CD8-positive, alpha-beta memory T cell (primary cell): ENCODE measurements around the gene KCNK4. TPM values are rescaled to one million over a fixed set of nuclear protein-coding genes. Genes with fewer than 3 reads are reported as not detected.

Experiments used
- CTCF ChIA-PET: fragments of 350-600 bp; sonication (Branson Sonifier 250); formaldehyde crosslinking; loops from one replicate; lab custom pipeline; 2021; ENCODE audit warnings: antibody characterized with exemption; lab: Charles Lee
- POLR2A ChIA-PET: fragments of 350-600 bp; sonication (Branson Sonifier 250); formaldehyde crosslinking; loops from one replicate; lab custom pipeline; 2021; ENCODE audit warnings: antibody characterized with exemption; lab: Charles Lee
- DNase-seq, 5 donors: peaks; one replicate each; pipeline versions ENCODE4 v3.0.0 to v3.0.0-alpha.2; 2020 to 2022; ENCODE audit warnings: mixed read lengths in 1 of 5
- H3K27ac ChIP-seq: one replicate; pipeline ENCODE4 v1.7.0; 2013; ENCODE audit warnings: low read depth, mild to moderate bottlenecking, low read length, moderate library complexity
- H3K27me3 ChIP-seq: 2 replicates; pipeline ENCODE4 v1.7.0; 2013; ENCODE audit warnings: low read length, mild to moderate bottlenecking; ENCODE audit not compliant: insufficient read depth, poor library complexity, severe bottlenecking
- H3K36me3 ChIP-seq: 2 replicates; pipeline ENCODE4 v1.7.0; 2013; ENCODE audit warnings: mild to moderate bottlenecking, low read length, moderate library complexity; ENCODE audit not compliant: insufficient read depth
- H3K4me1 ChIP-seq: 2 replicates; pipeline ENCODE4 v1.7.0; 2013; ENCODE audit warnings: mild to moderate bottlenecking, low read length, moderate library complexity; ENCODE audit not compliant: insufficient read depth
- H3K4me3 ChIP-seq: 2 replicates; pipeline ENCODE4 v1.7.0; 2013; ENCODE audit warnings: mild to moderate bottlenecking, low read length
- H3K9me3 ChIP-seq: 2 replicates; pipeline ENCODE4 v1.7.0; 2013; ENCODE audit warnings: mild to moderate bottlenecking, low read length
- H3K27ac Mint-ChIP-seq, 8 donors: one replicate each; pipeline ENCODE4 v1.8.0; 2020 to 2021; ENCODE audit warnings: mixed read lengths in 8 of 8, mild to moderate bottlenecking in 6 of 8, inconsistent platforms in 3 of 8, moderate library complexity in 3 of 8
- H3K27me3 Mint-ChIP-seq, 2 donors: one replicate each; pipeline ENCODE4 v1.8.0; 2020 to 2021; ENCODE audit warnings: mixed read lengths in 2 of 2, mild to moderate bottlenecking in 1 of 2, moderate library complexity in 1 of 2
- H3K36me3 Mint-ChIP-seq, 3 donors: one replicate each; pipeline ENCODE4 v1.8.0; 2020 to 2021; ENCODE audit warnings: mixed read lengths in 3 of 3, inconsistent platforms in 1 of 3, mild to moderate bottlenecking in 1 of 3
- H3K4me1 Mint-ChIP-seq, 3 donors: one replicate each; pipeline ENCODE4 v1.8.0; 2020 to 2021; ENCODE audit warnings: mixed read lengths in 3 of 3, inconsistent platforms in 1 of 3, mild to moderate bottlenecking in 1 of 3
- H3K4me3 Mint-ChIP-seq, 7 donors: one replicate each; pipeline ENCODE4 v1.8.0; 2020 to 2021; ENCODE audit warnings: mixed read lengths in 7 of 7, mild to moderate bottlenecking in 6 of 7, moderate library complexity in 4 of 7, inconsistent platforms in 2 of 7
- H3K9me3 Mint-ChIP-seq, 5 donors: one replicate each; pipeline ENCODE4 v1.8.0; 2020 to 2022; ENCODE audit warnings: mixed read lengths in 5 of 5, mild to moderate bottlenecking in 3 of 5, moderate library complexity in 2 of 5, inconsistent platforms in 1 of 5
- polyA plus RNA-seq: library from polyadenylated mRNA; unstranded; fragments of 300-500 nt; fragmentation: Illumina TruSeq; gene quantifications from one replicate; pipeline ENCODE4 v1.2.3, GENCODE V29; 2021
- total RNA-seq, 2 experiments: library from RNA; stranded (reverse); gene quantifications; one replicate each; pipeline ENCODE4 v1.2.3, GENCODE V29; 2021

The KCNK4 gene
- total and polyA plus RNA-seq, 3 experiments from 2014 or later, result not detected

DNA sequence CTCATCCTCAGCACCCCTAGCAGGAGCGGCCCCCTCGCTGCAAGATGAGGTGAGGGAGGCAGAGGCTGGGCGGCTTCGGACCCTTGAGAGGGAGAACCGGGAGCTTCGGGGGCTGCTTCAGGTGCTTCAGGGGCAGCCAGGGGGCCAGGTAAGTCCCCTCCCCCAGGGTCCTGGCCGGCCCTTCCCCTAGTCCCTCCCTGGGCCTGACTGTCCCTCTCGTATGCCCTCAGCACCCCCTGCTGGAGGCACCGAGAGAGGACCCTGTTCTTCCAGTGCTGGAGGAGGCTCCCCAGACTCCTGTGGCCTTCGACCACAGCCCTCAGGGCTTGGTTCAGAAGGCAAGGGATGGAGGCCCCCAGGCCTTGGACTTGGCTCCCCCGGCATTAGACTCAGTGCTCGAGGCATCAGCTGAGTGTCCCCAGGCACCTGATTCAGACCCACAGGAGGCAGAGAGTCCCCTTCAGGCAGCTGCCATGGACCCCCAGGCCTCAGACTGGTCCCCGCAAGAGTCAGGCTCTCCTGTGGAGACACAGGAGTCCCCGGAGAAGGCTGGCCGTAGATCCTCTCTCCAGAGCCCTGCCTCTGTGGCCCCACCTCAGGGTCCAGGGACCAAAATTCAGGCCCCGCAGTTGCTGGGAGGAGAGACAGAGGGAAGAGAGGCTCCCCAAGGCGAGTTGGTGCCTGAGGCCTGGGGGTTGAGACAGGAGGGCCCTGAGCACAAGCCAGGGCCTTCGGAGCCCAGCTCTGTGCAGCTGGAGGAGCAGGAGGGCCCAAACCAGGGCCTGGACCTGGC, 52.9 kb downstream of the KCNK4 start:
- no peaks in the 10 kb centered on the region for H3K9me3 ChIP-seq
- Mint-ChIP-seq H3K4me3 (no peak overlapping the region), H3K9me3 (no peaks in the 10 kb centered on the region), H3K4me1 (peaks cover 26 to 45% (median 29%) of the 10 kb centered on the region in 3 donors), H3K27ac (no peak overlapping the region), H3K27me3 (peaks cover 0 to 2% of the 10 kb centered on the region in 2 donors), H3K36me3 (peaks cover 0 to 45% (median 5%) of the 10 kb centered on the region in 3 donors)
- peaks cover 7% of the 10 kb centered on the region for H3K36me3 ChIP-seq
- CTCF ChIA-PET, result interaction anchor here (1.1 to 6.7 kb wide), 3 partner anchors 12 to 27 kb away, joined by 4 to 42 read pairs (median 5); partner anchors contain the start of genes PRDX5 and TRMT112
- no peak overlapping the region for H3K4me3 ChIP-seq
- peaks cover 29% of the 10 kb centered on the region for H3K4me1 ChIP-seq
- no peaks in the 10 kb centered on the region for H3K27me3 ChIP-seq
- DNase-seq, result no peak
- no peak overlapping the region for H3K27ac ChIP-seq
- POLR2A ChIA-PET, result interaction anchor here (0.8 kb wide), 1 partner anchor 13 kb away, joined by 3 read pairs; no protein-coding TSS in a partner anchor

DNA sequence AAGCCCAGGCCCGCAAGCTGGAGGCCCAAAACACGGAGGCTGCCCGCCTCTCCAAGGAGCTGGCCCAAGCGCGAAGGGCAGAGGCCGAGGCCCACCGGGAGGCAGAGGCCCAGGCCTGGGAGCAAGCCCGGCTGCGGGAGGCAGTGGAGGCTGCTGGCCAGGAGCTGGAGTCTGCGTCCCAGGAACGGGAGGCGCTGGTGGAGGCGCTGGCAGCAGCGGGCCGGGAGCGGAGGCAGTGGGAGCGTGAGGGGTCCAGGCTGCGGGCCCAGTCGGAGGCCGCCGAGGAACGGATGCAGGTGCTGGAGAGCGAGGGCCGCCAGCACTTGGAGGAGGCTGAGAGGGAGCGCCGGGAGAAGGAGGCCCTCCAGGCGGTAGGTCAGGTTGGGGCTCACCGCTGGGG, 53.7 kb downstream of the KCNK4 start:
- Mint-ChIP-seq H3K9me3 (no peaks in the 10 kb centered on the region), H3K27me3 (peaks cover 0 to 2% of the 10 kb centered on the region in 2 donors), H3K4me1 (peaks cover 17 to 36% (median 20%) of the 10 kb centered on the region in 3 donors), H3K27ac (peak overlapping the region in 1 of 8 donors; percentile 37), H3K36me3 (peaks cover 0 to 46% (median 5%) of the 10 kb centered on the region in 3 donors), H3K4me3 (no peak overlapping the region)
- Histone ChIP-seq H3K27ac (no peak overlapping the region), H3K4me3 (no peak overlapping the region), H3K27me3 (no peaks in the 10 kb centered on the region), H3K36me3 (peaks cover 7% of the 10 kb centered on the region), H3K9me3 (no peaks in the 10 kb centered on the region), H3K4me1 (peaks cover 20% of the 10 kb centered on the region)
- POLR2A ChIA-PET, result interaction anchor here (0.8 kb wide), 1 partner anchor 13 kb away, joined by 3 read pairs; no protein-coding TSS in a partner anchor
- CTCF ChIA-PET, result interaction anchor here (1.1 to 1.6 kb wide), 2 partner anchors 11 to 27 kb away, joined by 4 to 5 read pairs; partner anchors contain the start of genes PRDX5 and TRMT112
- DNase-seq, result no peak

DNA sequence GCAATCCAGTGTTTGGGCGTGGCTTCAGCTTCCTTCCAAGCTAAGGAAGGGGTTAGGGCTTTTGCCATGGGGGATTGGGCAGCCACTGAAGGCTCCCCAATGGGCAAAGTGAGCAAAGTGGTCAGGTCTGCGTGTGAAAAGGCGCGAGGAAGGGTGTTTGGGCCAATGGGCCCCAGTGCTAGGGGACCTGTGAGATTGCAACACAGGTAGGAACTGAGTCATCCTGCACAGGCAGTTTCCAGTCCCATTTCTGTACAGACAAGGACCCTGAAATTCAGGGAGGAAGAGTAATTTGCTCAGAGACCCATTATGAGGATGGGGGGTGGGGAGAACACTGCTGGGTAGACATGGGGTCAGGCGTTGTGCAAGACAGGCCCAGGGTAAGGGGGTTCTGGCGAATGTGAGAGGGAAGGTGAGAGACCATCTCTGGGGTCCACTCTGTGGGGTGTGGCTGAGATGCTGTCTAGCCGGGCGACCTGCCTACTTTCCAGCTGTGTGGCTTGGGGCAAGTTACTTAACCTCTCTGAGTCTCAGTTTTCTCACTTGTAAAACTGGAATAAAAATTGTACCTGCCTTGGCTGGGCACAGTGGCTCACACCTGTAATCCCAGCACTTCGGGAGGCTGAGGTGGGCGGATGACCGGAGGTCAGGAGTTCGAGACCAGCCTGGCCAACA, 56.2 kb downstream of the KCNK4 start:
- H3K4me1 ChIP-seq, result peaks cover 1% of the 10 kb centered on the region
- no peak for DNase-seq
- ChIA-PET POLR2A (no interaction called here), CTCF (no interaction called here)
- H3K9me3 ChIP-seq, result no peaks in the 10 kb centered on the region
- Mint-ChIP-seq H3K27ac (peak overlapping the region in 3 of 8 donors; percentile 33 to 60 (median 50)), H3K27me3 (peaks cover 0 to 2% of the 10 kb centered on the region in 2 donors), H3K36me3 (peaks cover 0 to 49% (median 5%) of the 10 kb centered on the region in 3 donors), H3K4me3 (no peak overlapping the region), H3K9me3 (no peaks in the 10 kb centered on the region), H3K4me1 (peaks cover 4 to 13% (median 8%) of the 10 kb centered on the region in 3 donors)
- no peaks in the 10 kb centered on the region for H3K27me3 ChIP-seq
- H3K36me3 ChIP-seq, result peaks cover 7% of the 10 kb centered on the region
- no peak overlapping the region for H3K4me3 ChIP-seq
- no peak overlapping the region for H3K27ac ChIP-seq

DNA sequence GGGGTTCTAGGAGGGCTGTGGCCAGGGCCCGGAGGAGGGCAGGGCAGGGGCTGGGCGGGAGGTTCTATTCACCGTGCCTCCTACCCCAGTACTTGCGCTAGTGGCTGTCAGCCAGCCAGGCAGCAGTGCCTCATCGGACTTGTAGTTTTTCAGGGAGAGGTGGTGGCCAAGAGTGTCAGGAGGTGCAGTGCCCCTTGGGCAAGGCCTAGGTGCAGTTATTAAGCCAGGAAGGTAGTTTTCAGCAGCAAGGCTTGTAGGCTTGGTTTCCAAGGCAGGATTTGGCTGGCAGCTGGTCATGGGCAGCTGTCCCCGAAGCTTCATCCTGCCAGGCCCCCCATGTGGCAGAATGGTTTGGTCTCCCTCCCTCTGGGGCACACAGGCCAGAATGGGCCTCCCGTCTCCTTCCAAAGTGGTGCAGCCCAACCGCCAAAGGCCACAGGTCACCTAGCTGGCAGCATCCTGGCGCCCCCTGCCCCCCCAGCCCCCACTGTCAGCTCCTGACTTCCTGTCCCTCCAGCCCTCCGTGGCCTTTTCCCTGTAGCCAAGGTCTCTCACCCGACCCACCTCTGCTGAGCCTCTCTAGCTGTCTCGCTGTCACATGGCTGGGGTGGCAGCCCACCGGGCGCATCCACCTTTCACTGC, 57.4 kb downstream of the KCNK4 start:
- H3K4me3 Mint-ChIP-seq, result no peak overlapping the region
- H3K36me3 ChIP-seq, result peaks cover 2% of the 10 kb centered on the region
- no peaks in the 10 kb centered on the region for H3K27me3 ChIP-seq
- ChIA-PET CTCF (interaction anchor here (0.7 kb wide), 1 partner anchor 17 kb away, joined by 3 read pairs; no protein-coding TSS in a partner anchor), POLR2A (no interaction called here)
- H3K4me1 ChIP-seq, result no peaks in the 10 kb centered on the region
- no peak overlapping the region for H3K4me3 ChIP-seq
- H3K36me3 Mint-ChIP-seq, result peaks cover 0 to 44% (median 5%) of the 10 kb centered on the region in 3 donors
- H3K9me3 ChIP-seq, result no peaks in the 10 kb centered on the region
- no peak for DNase-seq
- no peak overlapping the region for H3K27ac ChIP-seq
- no peaks in the 10 kb centered on the region for H3K27me3 Mint-ChIP-seq
- no peaks in the 10 kb centered on the region for H3K9me3 Mint-ChIP-seq
- no peak overlapping the region for H3K27ac Mint-ChIP-seq
- peaks cover 4 to 8% (median 5%) of the 10 kb centered on the region in 3 donors for H3K4me1 Mint-ChIP-seq

DNA sequence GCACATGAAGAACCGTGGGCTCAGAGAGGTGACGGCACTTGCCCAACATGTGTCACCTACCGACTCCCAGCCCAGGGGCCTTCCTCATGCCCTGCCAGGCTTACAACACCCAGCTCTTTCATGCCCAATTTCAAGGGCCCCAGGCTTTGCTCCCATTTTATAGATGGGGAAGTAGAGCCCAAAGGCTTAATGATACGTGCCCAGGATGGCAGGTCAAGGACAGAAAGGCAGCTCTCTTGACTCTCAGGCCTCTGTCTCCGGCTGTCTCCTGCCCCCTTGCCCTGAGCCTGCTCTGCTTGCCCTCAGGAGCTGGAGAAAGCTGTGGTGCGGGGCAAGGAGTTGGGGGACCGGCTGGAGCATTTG, 57.9 kb downstream of the KCNK4 start:
- Histone ChIP-seq H3K27ac (no peak overlapping the region), H3K4me3 (no peak overlapping the region), H3K36me3 (no peaks in the 10 kb centered on the region), H3K9me3 (no peaks in the 10 kb centered on the region), H3K27me3 (no peaks in the 10 kb centered on the region), H3K4me1 (no peaks in the 10 kb centered on the region)
- Mint-ChIP-seq H3K27me3 (no peaks in the 10 kb centered on the region), H3K9me3 (no peaks in the 10 kb centered on the region), H3K27ac (no peak overlapping the region), H3K36me3 (peaks cover 0 to 44% (median 5%) of the 10 kb centered on the region in 3 donors), H3K4me1 (peaks cover 4 to 8% (median 5%) of the 10 kb centered on the region in 3 donors), H3K4me3 (no peak overlapping the region)
- no peak for DNase-seq
- ChIA-PET POLR2A (no interaction called here), CTCF (interaction anchor here (0.6 to 0.7 kb wide), 2 partner anchors 18 to 39 kb away, joined by 3 read pairs; no protein-coding TSS in a partner anchor)

DNA sequence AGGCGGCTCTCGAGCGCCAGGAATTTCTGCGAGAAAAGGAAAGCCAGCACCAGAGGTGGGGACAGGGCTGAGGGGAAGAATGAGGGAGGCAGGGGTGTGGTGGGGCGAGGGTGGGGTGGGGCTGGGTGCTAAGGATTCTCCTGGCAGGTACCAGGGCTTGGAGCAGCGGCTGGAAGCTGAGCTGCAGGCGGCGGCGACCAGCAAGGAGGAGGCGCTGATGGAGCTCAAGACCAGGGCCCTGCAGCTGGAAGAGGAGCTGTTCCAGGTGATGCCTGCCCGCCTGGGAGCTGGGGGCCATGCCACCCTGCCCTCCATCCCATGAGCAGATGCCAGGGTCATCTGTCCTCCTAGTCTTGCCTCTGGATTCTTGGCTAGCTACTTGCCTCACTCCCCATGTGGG, 58.3 kb downstream of the KCNK4 start:
- Mint-ChIP-seq H3K4me3 (no peak overlapping the region), H3K36me3 (peaks cover 0 to 42% (median 5%) of the 10 kb centered on the region in 3 donors), H3K9me3 (no peaks in the 10 kb centered on the region), H3K27ac (peak overlapping the region in 1 of 8 donors; percentile 52), H3K27me3 (no peaks in the 10 kb centered on the region), H3K4me1 (peaks cover 4 to 8% (median 5%) of the 10 kb centered on the region in 3 donors)
- H3K27ac ChIP-seq, result no peak overlapping the region
- H3K36me3 ChIP-seq, result no peaks in the 10 kb centered on the region
- DNase-seq, result no peak
- H3K27me3 ChIP-seq, result no peaks in the 10 kb centered on the region
- POLR2A ChIA-PET, result no interaction called here
- H3K4me3 ChIP-seq, result no peak overlapping the region
- H3K4me1 ChIP-seq, result no peaks in the 10 kb centered on the region
- CTCF ChIA-PET, result interaction anchor here (0.6 to 1.8 kb wide), 2 partner anchors 32 to 39 kb away, joined by 3 to 4 read pairs; partner anchors contain the start of genes PRDX5 and TRMT112
- H3K9me3 ChIP-seq, result no peaks in the 10 kb centered on the region
